ENCODE data around the gene TMEM179B.

DNA sequence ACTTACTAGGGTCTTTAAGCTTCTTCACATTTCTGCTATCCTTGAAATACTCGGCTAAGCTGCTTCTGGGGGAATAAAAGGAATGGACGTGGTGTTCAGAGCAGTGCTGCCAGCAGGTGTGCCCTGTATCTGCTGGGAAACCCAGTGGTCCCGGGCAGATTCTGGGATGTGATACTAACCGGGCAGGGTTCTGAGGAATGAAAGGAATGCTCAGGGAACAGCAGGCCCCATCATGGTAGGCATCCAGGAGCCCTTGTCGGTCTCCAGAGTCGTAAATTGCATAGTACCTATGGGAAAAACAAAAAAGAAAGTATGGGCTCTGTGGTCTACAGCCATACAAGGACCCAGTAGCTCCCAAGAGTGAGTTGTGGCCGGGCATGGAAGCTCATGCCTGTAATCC is 9.1 kb downstream of the TMEM179B start:
- TF ChIP-seq MXI1 (IDR thresholded peaks at IDR 0.05; ENCODE audit: borderline replicate concordance, low read depth, low read length) (no peak), POLR2A (IDR thresholded peaks at IDR 0.05; ENCODE audit: low read depth, low read length) (no peak), RAD21 (IDR thresholded peaks at IDR 0.05; ENCODE audit: low read length) (no peak), FOS (IDR thresholded peaks at IDR 0.05; ENCODE audit: low read depth, low read length) (no peak), RFX5 (IDR thresholded peaks at IDR 0.05; ENCODE audit: low read depth, low read length) (no peak), RCOR1 (IDR thresholded peaks at IDR 0.05; ENCODE audit: insufficient replicate concordance, low read length) (no peak), MAFK (IDR thresholded peaks at IDR 0.05; ENCODE audit: low read depth, low read length) (no peak)
- TF ChIP-seq, protein P1, sequence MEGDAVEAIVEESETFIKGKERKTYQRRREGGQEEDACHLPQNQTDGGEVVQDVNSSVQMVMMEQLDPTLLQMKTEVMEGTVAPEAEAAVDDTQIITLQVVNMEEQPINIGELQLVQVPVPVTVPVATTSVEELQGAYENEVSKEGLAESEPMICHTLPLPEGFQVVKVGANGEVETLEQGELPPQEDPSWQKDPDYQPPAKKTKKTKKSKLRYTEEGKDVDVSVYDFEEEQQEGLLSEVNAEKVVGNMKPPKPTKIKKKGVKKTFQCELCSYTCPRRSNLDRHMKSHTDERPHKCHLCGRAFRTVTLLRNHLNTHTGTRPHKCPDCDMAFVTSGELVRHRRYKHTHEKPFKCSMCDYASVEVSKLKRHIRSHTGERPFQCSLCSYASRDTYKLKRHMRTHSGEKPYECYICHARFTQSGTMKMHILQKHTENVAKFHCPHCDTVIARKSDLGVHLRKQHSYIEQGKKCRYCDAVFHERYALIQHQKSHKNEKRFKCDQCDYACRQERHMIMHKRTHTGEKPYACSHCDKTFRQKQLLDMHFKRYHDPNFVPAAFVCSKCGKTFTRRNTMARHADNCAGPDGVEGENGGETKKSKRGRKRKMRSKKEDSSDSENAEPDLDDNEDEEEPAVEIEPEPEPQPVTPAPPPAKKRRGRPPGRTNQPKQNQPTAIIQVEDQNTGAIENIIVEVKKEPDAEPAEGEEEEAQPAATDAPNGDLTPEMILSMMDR (conservative IDR thresholded peaks at IDR 0.05; ENCODE audit: low read depth, low read length), result no peak

Data from IMR-90 (cell line).